Measurements from ENCODE around the gene PHIP.

GRCh38 chr6:79001415-79001814, 76.6 kb downstream of the PHIP start:
- no peak for TF ChIP-seq POLR2A (IDR thresholded peaks at IDR 0.05)
- no peak for TF ChIP-seq CTCF (IDR thresholded peaks at IDR 0.05)
- TF ChIP-seq POLR2AphosphoS5 (IDR thresholded peaks at IDR 0.05): no peak

Data from upper lobe of left lung (tissue), 4 donors.